ENCODE data around the gene RBMY1B.
"Not testable (repeated sequence)": the region's sequence is repeated elsewhere in the genome, so short reads cannot be mapped to it uniquely, and the experiment has no call there.

RBMY1B gene
- total RNA-seq = 0 reads per million in 9 experiments

- not testable (repeated sequence) for ATAC-seq (replicated peaks); H3K4me3 Mint-ChIP-seq
These were observed at the start of gene RBMY1B for GRCh38 chrY:21511038-21511437. Gene RBMY1B (plus strand): TSS chrY:21511338. CDS start chrY:21513351, 2,013 bp downstream.

GRCh38 chrY:21462915-21463314 is 48.2 kb upstream of the RBMY1B start:
- not testable (repeated sequence) for H3K4me1 Mint-ChIP-seq (ENCODE audit: low read depth in 2 of 2); ATAC-seq (replicated peaks); DNase-seq; H3K9me3 Mint-ChIP-seq; H3K27me3 Mint-ChIP-seq; H3K36me3 Mint-ChIP-seq (ENCODE audit: insufficient read depth); H3K27ac Mint-ChIP-seq; H3K4me3 Mint-ChIP-seq

More at GRCh38 chrY:21511038-21511437, at the start of gene RBMY1B:
- H3K4me1 Mint-ChIP-seq (ENCODE audit: low read depth in 2 of 2); H3K27ac Mint-ChIP-seq; DNase-seq; H3K9me3 Mint-ChIP-seq; H3K36me3 Mint-ChIP-seq (ENCODE audit: insufficient read depth); H3K27me3 Mint-ChIP-seq: not testable (repeated sequence)

GRCh38 chrY:21482967-21483366 is 28.2 kb upstream of the RBMY1B start:
- Mint-ChIP-seq H3K4me3 (no peak overlapping the region), H3K4me1 (ENCODE audit: low read depth in 2 of 2) (no peaks in the 10 kb centered on the region), H3K36me3 (ENCODE audit: insufficient read depth) (no peaks in the 10 kb centered on the region), H3K27me3 (no peaks in the 10 kb centered on the region), H3K9me3 (no peaks in the 10 kb centered on the region), H3K27ac (no peak overlapping the region)
- DNase-seq (no peak), ATAC-seq (replicated peaks) (no peak)

GRCh38 chrY:21534579-21534978 is 23.4 kb downstream of the RBMY1B start, which contains the start of gene RBMY1A1:
Gene RBMY1A1 (plus strand): TSS chrY:21534879. CDS start chrY:21536892, 2,013 bp downstream.
- not testable (repeated sequence) for H3K36me3 Mint-ChIP-seq (ENCODE audit: insufficient read depth); H3K27ac Mint-ChIP-seq; H3K4me3 Mint-ChIP-seq; H3K4me1 Mint-ChIP-seq (ENCODE audit: low read depth in 2 of 2); DNase-seq; ATAC-seq (replicated peaks); H3K9me3 Mint-ChIP-seq; H3K27me3 Mint-ChIP-seq

GRCh38 chrY:21559316-21559984 is 48.3 kb downstream of the RBMY1B start:
- not testable (repeated sequence) for H3K27me3 Mint-ChIP-seq; H3K27ac Mint-ChIP-seq; H3K4me1 Mint-ChIP-seq (ENCODE audit: low read depth in 2 of 2); H3K4me3 Mint-ChIP-seq; ATAC-seq (replicated peaks); DNase-seq; H3K9me3 Mint-ChIP-seq; H3K36me3 Mint-ChIP-seq (ENCODE audit: insufficient read depth)
